Sigmoid colon (tissue), 7 donors: ENCODE measurements around the gene DDX39A. TPM values are rescaled to one million over a fixed set of nuclear protein-coding genes. Genes with fewer than 3 reads are reported as not detected.
A peak's percentile ranks its signal among the peaks of the same experiment; 100 is the strongest.

Experiments used
- DNase-seq: peaks from one replicate; pipeline ENCODE4 v3.0.0-alpha.2; 2019
- H3K27ac ChIP-seq, 4 donors: fragments of 200-600 bp; sonication (generic); one replicate each; pipeline ENCODE4 v1.5.1; 2016 to 2019; ENCODE audit warnings: mild to moderate bottlenecking in 1 of 4
- H3K27me3 ChIP-seq, 3 donors: fragments of 200-600 bp; sonication (generic); one replicate each; pipeline ENCODE4 v1.5.1; 2019; ENCODE audit warnings: mild to moderate bottlenecking in 1 of 3
- H3K36me3 ChIP-seq, 4 donors: fragments of 200-600 bp; sonication (generic); one replicate each; pipeline ENCODE4 v1.5.1; 2016 to 2019
- H3K4me1 ChIP-seq, 4 donors: fragments of 200-600 bp; sonication (generic); one replicate each; pipeline ENCODE4 v1.5.1; 2017 to 2019
- H3K4me3 ChIP-seq, 4 donors: fragments of 200-600 bp; sonication (generic); one replicate each; pipeline ENCODE4 v1.5.1; 2017 to 2019; ENCODE audit warnings: mild to moderate bottlenecking in 2 of 4, moderate library complexity in 1 of 4
- H3K9me3 ChIP-seq, 4 donors: fragments of 200-600 bp in 3 of 4; sonication (generic) in 3 of 4; one replicate each; pipeline versions ENCODE4 v1.5.1 to v1.6.1; 2013 to 2019
- EP300 ChIP-seq, 4 donors: sonication (generic); formaldehyde crosslinking; IDR thresholded peaks; one replicate each; pipeline ENCODE4 v1.6.1; 2017; ENCODE audit warnings: antibody characterized with exemption in 4 of 4
- POLR2A ChIP-seq, 2 donors: fragments of 450-650 bp; IDR thresholded peaks; one replicate each; pipeline ENCODE4 v1.6.1; 2016; ENCODE audit warnings: antibody characterized with exemption in 2 of 2, mild to moderate bottlenecking in 2 of 2, moderate library complexity in 2 of 2
- POLR2AphosphoS5 ChIP-seq, 4 donors: sonication (generic); formaldehyde crosslinking; IDR thresholded peaks; one replicate each; pipeline ENCODE4 v1.6.1; 2017; ENCODE audit warnings: antibody characterized with exemption in 4 of 4
- WGBS, 2 donors: extraction: QIAGEN DNeasy Blood & Tissue Kit; methylation state at CpG; one replicate each; pipeline ENCODE4 v1.1.7; 2013; 5-methylcytosine and 5-hydroxymethylcytosine counted together
- intact Hi-C: fragments of 100-400 bp; cut with DNase I; formaldehyde crosslinking; loops from one replicate; pipeline ENCODE4 v1.15.1; 2023
- polyA plus RNA-seq, 3 donors: library from polyadenylated mRNA; stranded (reverse); fragments of 200-250 nt; gene quantifications; one replicate each; pipeline ENCODE4 v1.2.3, GENCODE V29; 2013
- total RNA-seq, 4 donors: library from RNA; depleted of rRNA; stranded (reverse); fragments of >200 nt; gene quantifications; one replicate each; pipeline ENCODE4 v1.1.0, GENCODE V29; 2016
- TF ChIP-seq, protein P1 (sequence below), 4 experiments: fragments of 450-650 bp in 3 of 4; fragments of 200-600 bp in 1 of 4; IDR thresholded peaks; one replicate each; pipeline ENCODE4 v1.5.1; 2016 to 2019; ENCODE audit warnings: antibody characterized with exemption in 4 of 4, mild to moderate bottlenecking in 3 of 4, moderate library complexity in 2 of 4
- donor health status: healthy with polysubstance abuse.
- donor health status: Bipolar disorder and iron deficiency.
- donor health status: healthy.

Gene DDX39A
- total and polyA plus RNA-seq, 7 donors: 37.8 to 161 (median 43.6) TPM

DNA sequence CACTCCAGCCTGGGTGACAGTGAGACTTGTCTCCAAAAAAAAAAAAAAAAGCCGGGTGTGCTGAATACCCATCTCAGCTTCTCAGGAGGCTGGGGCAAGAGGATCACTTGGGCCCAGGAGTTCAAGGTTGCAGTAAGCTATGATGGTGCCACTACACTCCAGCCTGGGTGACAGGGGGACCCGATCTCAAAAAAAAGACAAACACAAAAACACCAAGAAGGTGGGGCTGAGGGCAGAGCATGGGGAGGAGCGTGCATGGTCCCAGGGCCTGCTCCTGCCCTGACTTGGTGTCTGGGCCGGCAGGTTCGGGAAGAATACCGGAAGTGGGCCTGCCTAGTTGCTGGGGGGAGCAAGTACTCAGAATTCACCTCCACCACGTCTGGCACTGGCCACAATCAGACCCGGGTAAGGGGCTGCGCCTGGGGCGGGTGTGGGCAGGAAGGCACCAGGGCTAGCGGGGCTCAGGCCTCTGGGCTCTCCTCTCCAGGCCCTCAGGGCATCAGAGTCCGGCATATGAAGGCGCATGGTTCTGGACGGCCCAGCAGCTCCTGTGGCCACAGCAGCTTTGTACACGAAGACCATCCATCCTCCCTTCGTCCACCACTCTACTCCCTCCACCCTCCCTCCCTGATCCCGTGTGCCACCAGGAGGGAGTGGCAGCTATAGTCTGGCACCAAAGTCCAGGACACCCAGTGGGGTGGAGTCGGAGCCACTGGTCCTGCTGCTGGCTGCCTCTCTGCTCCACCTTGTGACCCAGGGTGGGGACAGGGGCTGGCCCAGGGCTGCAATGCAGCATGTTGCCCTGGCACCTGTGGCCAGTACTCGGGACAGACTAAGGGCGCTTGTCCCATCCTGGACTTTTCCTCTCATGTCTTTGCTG lies 11.3 kb downstream of the DDX39A start:
- Histone ChIP-seq H3K9me3 (no peaks in the 10 kb centered on the region), H3K4me1 (peaks cover 0 to 17% (median 9%) of the 10 kb centered on the region in 4 donors), H3K27me3 (no peaks in the 10 kb centered on the region), H3K4me3 (no peak overlapping the region), H3K27ac (no peak overlapping the region), H3K36me3 (peaks cover 51 to 78% (median 66%) of the 10 kb centered on the region in 4 donors)
- no peak for DNase-seq
- intact Hi-C loops: loop anchor here (2.0 to 10.0 kb wide), 5 partner anchors 27 to 271 kb away; partner anchors contain the start of genes ADGRE5, ADGRL1 and ASF1B
- 34 to 70% methylated on average over 20 of the region's 20 CpGs for WGBS, 2 donors
- no peak for TF ChIP-seq POLR2AphosphoS5 (IDR thresholded peaks at IDR 0.05)
- TF ChIP-seq POLR2A (IDR thresholded peaks at IDR 0.05): peak in 1 of 2 donors; percentile 5
- no peak for TF ChIP-seq EP300 (IDR thresholded peaks at IDR 0.05)
- TF ChIP-seq, protein P1, sequence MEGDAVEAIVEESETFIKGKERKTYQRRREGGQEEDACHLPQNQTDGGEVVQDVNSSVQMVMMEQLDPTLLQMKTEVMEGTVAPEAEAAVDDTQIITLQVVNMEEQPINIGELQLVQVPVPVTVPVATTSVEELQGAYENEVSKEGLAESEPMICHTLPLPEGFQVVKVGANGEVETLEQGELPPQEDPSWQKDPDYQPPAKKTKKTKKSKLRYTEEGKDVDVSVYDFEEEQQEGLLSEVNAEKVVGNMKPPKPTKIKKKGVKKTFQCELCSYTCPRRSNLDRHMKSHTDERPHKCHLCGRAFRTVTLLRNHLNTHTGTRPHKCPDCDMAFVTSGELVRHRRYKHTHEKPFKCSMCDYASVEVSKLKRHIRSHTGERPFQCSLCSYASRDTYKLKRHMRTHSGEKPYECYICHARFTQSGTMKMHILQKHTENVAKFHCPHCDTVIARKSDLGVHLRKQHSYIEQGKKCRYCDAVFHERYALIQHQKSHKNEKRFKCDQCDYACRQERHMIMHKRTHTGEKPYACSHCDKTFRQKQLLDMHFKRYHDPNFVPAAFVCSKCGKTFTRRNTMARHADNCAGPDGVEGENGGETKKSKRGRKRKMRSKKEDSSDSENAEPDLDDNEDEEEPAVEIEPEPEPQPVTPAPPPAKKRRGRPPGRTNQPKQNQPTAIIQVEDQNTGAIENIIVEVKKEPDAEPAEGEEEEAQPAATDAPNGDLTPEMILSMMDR (IDR thresholded peaks at IDR 0.05): no peak

DNA sequence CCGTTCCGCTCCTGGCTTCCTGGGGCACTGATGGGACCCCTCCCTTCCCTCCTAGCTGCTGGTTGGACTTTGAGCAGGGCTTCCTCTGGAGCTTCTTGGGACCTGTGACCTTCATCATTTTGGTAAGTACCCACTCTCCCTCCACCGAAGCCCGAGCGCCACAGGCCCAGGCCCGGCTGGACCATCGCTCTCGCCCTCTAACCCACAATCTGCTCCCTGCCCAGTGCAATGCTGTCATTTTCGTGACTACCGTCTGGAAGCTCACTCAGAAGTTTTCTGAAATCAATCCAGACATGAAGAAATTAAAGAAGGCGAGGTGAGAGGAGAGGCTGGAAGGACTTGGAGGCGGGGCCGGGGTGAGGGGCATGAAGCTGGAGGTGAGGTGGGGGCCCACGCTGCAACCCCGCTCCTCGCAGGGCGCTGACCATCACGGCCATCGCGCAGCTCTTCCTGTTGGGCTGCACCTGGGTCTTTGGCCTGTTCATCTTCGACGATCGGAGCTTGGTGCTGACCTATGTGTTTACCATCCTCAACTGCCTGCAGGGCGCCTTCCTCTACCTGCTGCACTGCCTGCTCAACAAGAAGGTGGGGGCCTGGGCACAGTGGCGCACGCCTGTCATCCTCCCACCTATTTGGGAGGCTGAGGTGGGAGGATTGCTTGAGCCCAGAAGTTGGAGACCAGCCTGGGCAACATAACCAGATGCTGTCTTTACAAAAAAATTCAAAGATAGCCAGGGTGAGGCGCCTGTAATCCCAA lies 12.3 kb downstream of the DDX39A start:
- WGBS, 2 donors: 88 to 93% methylated on average over 27 of the region's 27 CpGs
- Histone ChIP-seq H3K4me3 (peak overlapping the region in 1 of 4 donors; percentile 36), H3K27me3 (no peaks in the 10 kb centered on the region), H3K27ac (peak overlapping the region; percentile 65 to 82 (median 76)), H3K4me1 (peaks cover 0 to 16% (median 9%) of the 10 kb centered on the region in 4 donors), H3K36me3 (peaks cover 45 to 74% (median 58%) of the 10 kb centered on the region in 4 donors), H3K9me3 (no peaks in the 10 kb centered on the region)
- intact Hi-C loops: loop anchor here (2.0 to 10.0 kb wide), 5 partner anchors 26 to 270 kb away; partner anchors contain the start of genes ADGRE5, ADGRL1 and ASF1B
- TF ChIP-seq, protein P1 (IDR thresholded peaks at IDR 0.05): no peak
- no peak for TF ChIP-seq POLR2A (IDR thresholded peaks at IDR 0.05)
- no peak for TF ChIP-seq POLR2AphosphoS5 (IDR thresholded peaks at IDR 0.05)
- no peak for TF ChIP-seq EP300 (IDR thresholded peaks at IDR 0.05)
- no peak for DNase-seq

DNA sequence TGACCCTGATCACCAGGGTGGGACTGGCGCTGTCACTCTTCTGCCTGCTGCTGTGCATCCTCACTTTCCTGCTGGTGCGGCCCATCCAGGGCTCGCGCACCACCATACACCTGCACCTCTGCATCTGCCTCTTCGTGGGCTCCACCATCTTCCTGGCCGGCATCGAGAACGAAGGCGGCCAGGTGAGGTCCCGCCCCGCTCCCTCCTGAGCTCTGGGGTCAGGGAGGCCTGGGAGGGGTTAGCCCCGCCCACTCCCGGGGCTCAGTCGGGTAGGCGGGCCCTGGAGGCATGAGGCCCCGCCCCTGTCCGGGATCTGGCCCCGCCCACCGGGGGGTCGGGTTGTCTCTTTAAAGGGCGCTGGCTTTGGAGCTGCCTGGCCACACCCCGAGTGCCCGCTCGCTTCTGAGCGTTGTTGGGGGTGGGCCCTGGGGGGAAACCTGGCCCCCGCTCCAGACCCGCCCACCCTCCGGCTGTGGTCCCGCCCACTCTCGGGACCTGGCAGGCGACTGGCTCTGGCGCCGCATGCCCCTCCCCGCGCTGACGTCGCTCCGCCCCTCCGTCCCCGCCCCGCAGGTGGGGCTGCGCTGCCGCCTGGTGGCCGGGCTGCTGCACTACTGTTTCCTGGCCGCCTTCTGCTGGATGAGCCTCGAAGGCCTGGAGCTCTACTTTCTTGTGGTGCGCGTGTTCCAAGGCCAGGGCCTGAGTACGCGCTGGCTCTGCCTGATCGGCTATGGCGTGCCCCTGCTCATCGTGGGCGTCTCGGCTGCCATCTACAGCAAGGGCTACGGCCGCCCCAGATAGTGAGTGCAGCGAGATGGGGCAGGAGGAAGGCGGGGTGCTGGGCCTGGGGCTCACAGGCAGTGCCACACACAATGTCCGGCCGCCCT lies 13.1 kb downstream of the DDX39A start:
- TF ChIP-seq EP300 (IDR thresholded peaks at IDR 0.05) (no peak), POLR2AphosphoS5 (IDR thresholded peaks at IDR 0.05) (peak in 3 of 4 donors; percentile 37 to 54 (median 44)), POLR2A (IDR thresholded peaks at IDR 0.05) (no peak)
- TF ChIP-seq, protein P1 (IDR thresholded peaks at IDR 0.05): peak; percentile 84 to 93 (median 90)
- peak overlapping the region; percentile 65 to 82 (median 76) for H3K27ac ChIP-seq
- H3K36me3 ChIP-seq: peaks cover 43 to 74% (median 56%) of the 10 kb centered on the region in 4 donors
- no peaks in the 10 kb centered on the region for H3K9me3 ChIP-seq
- peaks cover 0 to 16% (median 9%) of the 10 kb centered on the region in 4 donors for H3K4me1 ChIP-seq
- 35 to 55% methylated on average over 61 of the region's 61 CpGs for WGBS, 2 donors
- H3K4me3 ChIP-seq: peak overlapping the region; percentile 8 to 36 (median 24)
- peak; percentile 93 for DNase-seq
- H3K27me3 ChIP-seq: no peaks in the 10 kb centered on the region
- intact Hi-C loops: loop anchor here (2.0 to 10.0 kb wide), 5 partner anchors 25 to 269 kb away; partner anchors contain the start of genes ADGRE5, ADGRL1 and ASF1B

DNA sequence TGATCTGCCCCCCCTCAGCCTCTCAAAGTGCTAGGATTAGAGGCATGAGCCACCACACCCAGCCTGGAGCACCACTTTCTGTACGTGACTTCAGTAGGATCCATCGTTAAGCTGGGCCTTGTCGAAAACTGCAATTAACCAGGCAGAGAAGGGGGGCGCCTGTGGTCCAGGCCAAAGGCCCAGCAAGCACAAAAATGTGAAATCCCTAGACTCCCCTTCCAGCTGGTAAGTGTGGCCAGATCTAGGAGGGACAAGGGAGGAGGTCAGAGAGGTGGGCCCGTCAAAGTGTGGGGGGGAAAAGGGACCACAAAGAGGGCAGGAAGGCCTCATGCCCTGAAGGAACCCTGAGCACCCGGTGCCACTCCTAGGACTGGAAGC lies 13.8 kb downstream of the DDX39A start:
- Histone ChIP-seq H3K27ac (peak overlapping the region; percentile 65 to 82 (median 76)), H3K4me3 (peak overlapping the region in 2 of 4 donors; percentile 35 to 36), H3K27me3 (no peaks in the 10 kb centered on the region), H3K4me1 (peaks cover 0 to 16% (median 9%) of the 10 kb centered on the region in 4 donors), H3K36me3 (peaks cover 37 to 74% (median 53%) of the 10 kb centered on the region in 4 donors), H3K9me3 (no peaks in the 10 kb centered on the region)
- DNase-seq: no peak
- WGBS, 2 donors: 83 to 90% methylated on average over 6 of the region's 6 CpGs
- intact Hi-C loops: loop anchor here (5.0 to 10.0 kb wide), 2 partner anchors 58 to 201 kb away; partner anchors contain the start of gene ADGRL1
- TF ChIP-seq POLR2AphosphoS5 (IDR thresholded peaks at IDR 0.05) (no peak), EP300 (IDR thresholded peaks at IDR 0.05) (no peak), POLR2A (IDR thresholded peaks at IDR 0.05) (no peak)
- TF ChIP-seq, protein P1 (IDR thresholded peaks at IDR 0.05): no peak
